H1 (cell line): ENCODE data around the gene PRAF2.

Source experiments
- ATF3 ChIP-seq: IDR thresholded peaks from 2 replicates; pipeline ENCODE4 v1.6.1; 2011; ENCODE audit warnings: low read depth, mild to moderate bottlenecking, low read length; ENCODE audit not compliant: insufficient read depth
- BACH1 ChIP-seq: IDR thresholded peaks from 2 replicates; pipeline ENCODE4 v1.6.1; 2012; ENCODE audit warnings: low read length, improper control_type of control experiment
- CEBPB ChIP-seq: IDR thresholded peaks from 2 replicates; pipeline ENCODE4 v1.6.1; 2012; ENCODE audit warnings: low read depth, low read length
- CTCF ChIP-seq, 3 experiments: IDR thresholded peaks; 1 replicate in 2 of 3; 2 replicates in 1 of 3; pipeline versions ENCODE4 v1.5.1 to v1.6.1; 2011; ENCODE audit warnings: low read length in 3 of 3, mild to moderate bottlenecking in 3 of 3, inconsistent platforms in 2 of 3, low read depth in 1 of 3, moderate library complexity in 1 of 3; ENCODE audit not compliant: insufficient read depth in 1 of 3; ENCODE audit errors: control extremely low read depth in 1 of 3
- EZH2 ChIP-seq: fragments of 200-600 bp; sonication (generic); IDR thresholded peaks from 2 replicates; pipeline ENCODE4 v1.7.1; 2012; ENCODE audit warnings: low read depth, mild to moderate bottlenecking, moderate library complexity, low read length, inconsistent platforms; ENCODE audit not compliant: severe bottlenecking
- POLR2A ChIP-seq, 2 experiments: IDR thresholded peaks; 1 replicate in 1 of 2; 2 replicates in 1 of 2; pipeline ENCODE4 v1.6.1; 2011; ENCODE audit warnings: low read depth in 2 of 2, low read length in 2 of 2, mild to moderate bottlenecking in 2 of 2; ENCODE audit errors: control extremely low read depth in 1 of 2
- TAF1 ChIP-seq: IDR thresholded peaks from 2 replicates; pipeline ENCODE4 v1.6.1; 2011; ENCODE audit warnings: mild to moderate bottlenecking, low read depth, low read length
- TAF7 ChIP-seq: optimal IDR thresholded peaks from 2 replicates; pipeline ENCODE3; 2011; ENCODE audit warnings: low read depth, mild to moderate bottlenecking, inconsistent platforms, low read length, moderate library complexity, borderline replicate concordance

GRCh38 chrX:49102190-49102589 is 28.4 kb upstream of the PRAF2 start:
- no peak for TF ChIP-seq POLR2A (IDR thresholded peaks at IDR 0.05; ENCODE audit: control extremely low read depth in 1 of 2, low read depth in 2 of 2, low read length in 2 of 2)
- TF ChIP-seq CTCF (IDR thresholded peaks at IDR 0.05; ENCODE audit: control extremely low read depth in 1 of 3, insufficient read depth in 1 of 3, low read depth in 1 of 3, low read length in 3 of 3): no peak
- TF ChIP-seq CEBPB: no peak
- TF ChIP-seq EZH2: no peak
- no peak for TF ChIP-seq BACH1
- no peak for TF ChIP-seq TAF7
- no peak for TF ChIP-seq ATF3
- TF ChIP-seq TAF1: no peak
